Mammary epithelial cell (primary cell): ENCODE results near the gene KIRREL3.

ENCODE experiments used
- CTCF ChIP-seq, 2 donors: IDR thresholded peaks in 1 of 2; conservative IDR thresholded peaks in 1 of 2; 2 replicates each; pipeline ENCODE4 v1.5.1; 2011 to 2012; ENCODE audit warnings: inconsistent platforms in 2 of 2, low read length in 2 of 2, mild to moderate bottlenecking in 2 of 2, control low read depth in 1 of 2, low read depth in 1 of 2; ENCODE audit not compliant: insufficient read depth in 1 of 2; ENCODE audit errors: extremely low read depth in 1 of 2
- EZH2 ChIP-seq: IDR thresholded peaks from 2 replicates; pipeline ENCODE4 v1.6.1; 2012; ENCODE audit warnings: low read length, inconsistent platforms, borderline replicate concordance

DNA sequence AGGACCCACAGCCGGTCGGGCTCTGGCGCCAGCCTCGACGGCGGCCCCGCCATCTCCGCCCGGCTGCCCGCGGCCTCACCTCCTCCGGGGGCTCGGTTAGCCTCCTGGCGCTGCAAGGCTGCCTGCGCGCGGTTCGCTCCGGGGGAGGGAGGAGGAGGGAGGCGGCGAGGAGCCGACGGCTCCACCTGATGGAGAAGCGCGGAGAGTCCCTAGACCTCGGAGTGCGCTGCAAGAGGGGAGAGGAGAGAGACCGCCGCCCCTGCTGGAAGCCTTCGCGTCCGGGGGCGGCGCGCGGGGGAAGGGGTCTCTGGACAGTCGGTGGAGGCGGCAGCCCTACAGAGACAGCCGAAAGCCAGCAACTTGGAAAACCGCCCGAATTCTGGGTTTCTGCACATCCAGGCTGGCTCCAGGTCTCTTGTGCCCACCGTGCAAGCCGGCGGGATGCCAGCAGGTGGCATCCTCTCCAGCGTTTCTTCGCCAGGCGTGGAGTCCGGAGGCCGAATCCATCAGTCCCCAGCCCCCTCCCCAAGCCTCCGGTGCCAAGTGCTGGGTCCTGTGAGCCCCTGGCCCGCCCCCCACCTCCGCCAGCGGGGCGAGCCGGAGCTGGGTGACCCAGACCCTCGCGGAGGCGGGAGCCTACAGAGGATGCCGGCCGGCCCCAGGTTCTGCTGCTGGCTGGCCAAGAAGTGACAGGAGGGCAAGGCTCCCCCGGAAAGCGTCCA, 2.9 kb upstream of the KIRREL3 start:
- peak; percentile 13 to 23 for TF ChIP-seq CTCF (conservative IDR thresholded peaks at IDR 0.05 in 1 of 2, IDR thresholded peaks at IDR 0.05 in 1 of 2; ENCODE audit: extremely low read depth in 1 of 2, insufficient read depth in 1 of 2, low read depth in 1 of 2, low read length in 2 of 2)
- TF ChIP-seq EZH2, result no peak
